WTC11 (cell line): Measurements from ENCODE around the gene IL17RA.

Experiments
- CBFB ChIP-seq: sonication (generic); formaldehyde crosslinking; IDR thresholded peaks from 2 replicates; pipeline ENCODE4 v1.8.1; 2022; ENCODE audit warnings: mild to moderate bottlenecking, low read depth, missing genetic modification reagents
- PRRX2 ChIP-seq: fragments of 250-450 bp; sonication (Bioruptor Pico); IDR thresholded peaks from 2 replicates; pipeline ENCODE4 v1.8.0; 2021; ENCODE audit warnings: mild to moderate bottlenecking
- TEAD4 ChIP-seq: sonication (generic); formaldehyde crosslinking; IDR thresholded peaks from 2 replicates; pipeline ENCODE4 v1.8.0; 2022; ENCODE audit warnings: mild to moderate bottlenecking, missing genetic modification reagents
- ZNF138 ChIP-seq: sonication (generic); formaldehyde crosslinking; conservative IDR thresholded peaks from 2 replicates; pipeline ENCODE4 v1.8.1; 2022; ENCODE audit warnings: mild to moderate bottlenecking, moderate library complexity, missing genetic modification reagents
- ZNF263 ChIP-seq: sonication (generic); formaldehyde crosslinking; IDR thresholded peaks from 2 replicates; pipeline ENCODE4 v1.8.1; 2022; ENCODE audit warnings: low read depth, mild to moderate bottlenecking, moderate library complexity, missing genetic modification reagents
- ZNF396 ChIP-seq: fragments of 250-450 bp; sonication (Bioruptor Pico); IDR thresholded peaks from 2 replicates; pipeline ENCODE4 v1.8.0; 2021; ENCODE audit warnings: mild to moderate bottlenecking, moderate library complexity, borderline replicate concordance
- TF ChIP-seq, protein P1 (sequence below): fragments of 200-600 bp; IDR thresholded peaks from 2 replicates; pipeline ENCODE4 v1.8.0; 2022; ENCODE audit warnings: antibody characterized with exemption
- TF ChIP-seq, protein P2 (sequence below): sonication (generic); formaldehyde crosslinking; IDR thresholded peaks from 2 replicates; pipeline ENCODE4 v1.8.1; 2022; ENCODE audit warnings: mild to moderate bottlenecking, missing genetic modification reagents, moderate library complexity, borderline replicate concordance
- TF ChIP-seq, protein P3 (sequence below): sonication (generic); formaldehyde crosslinking; IDR thresholded peaks from 2 replicates; pipeline ENCODE4 v1.8.0; 2022; ENCODE audit warnings: mild to moderate bottlenecking, missing genetic modification reagents
- TF ChIP-seq, protein P4 (sequence below): sonication (generic); formaldehyde crosslinking; IDR thresholded peaks from 2 replicates; pipeline ENCODE4 v1.8.1; 2023; ENCODE audit warnings: mild to moderate bottlenecking, missing genetic modification reagents, moderate library complexity
- TF ChIP-seq, protein P5 (sequence below): sonication (generic); formaldehyde crosslinking; IDR thresholded peaks from 2 replicates; pipeline ENCODE4 v1.8.0; 2022; ENCODE audit warnings: mild to moderate bottlenecking, missing genetic modification reagents

DNA sequence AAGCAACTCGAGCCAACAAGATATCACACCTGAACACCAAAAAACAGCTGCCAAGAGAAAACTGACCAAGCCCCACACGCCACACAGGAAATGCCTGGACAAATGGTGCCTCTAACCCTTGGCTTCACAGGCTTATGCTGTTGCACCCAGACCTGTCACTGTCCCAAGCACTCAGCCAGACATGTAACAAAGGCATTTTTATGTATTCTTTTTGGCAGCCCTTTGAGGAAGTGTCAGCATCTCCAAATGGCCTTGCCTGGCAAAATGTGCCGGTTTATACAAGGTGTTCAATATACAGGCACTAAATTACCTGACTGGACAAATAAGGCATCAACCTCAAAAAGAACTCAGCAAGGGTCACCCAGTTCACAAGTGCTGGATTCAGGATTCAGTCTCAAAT, 68.2 kb downstream of the IL17RA start:
- no peak for TF ChIP-seq ZNF396 (CRISPR knock-in tag)
- TF ChIP-seq, protein P1, sequence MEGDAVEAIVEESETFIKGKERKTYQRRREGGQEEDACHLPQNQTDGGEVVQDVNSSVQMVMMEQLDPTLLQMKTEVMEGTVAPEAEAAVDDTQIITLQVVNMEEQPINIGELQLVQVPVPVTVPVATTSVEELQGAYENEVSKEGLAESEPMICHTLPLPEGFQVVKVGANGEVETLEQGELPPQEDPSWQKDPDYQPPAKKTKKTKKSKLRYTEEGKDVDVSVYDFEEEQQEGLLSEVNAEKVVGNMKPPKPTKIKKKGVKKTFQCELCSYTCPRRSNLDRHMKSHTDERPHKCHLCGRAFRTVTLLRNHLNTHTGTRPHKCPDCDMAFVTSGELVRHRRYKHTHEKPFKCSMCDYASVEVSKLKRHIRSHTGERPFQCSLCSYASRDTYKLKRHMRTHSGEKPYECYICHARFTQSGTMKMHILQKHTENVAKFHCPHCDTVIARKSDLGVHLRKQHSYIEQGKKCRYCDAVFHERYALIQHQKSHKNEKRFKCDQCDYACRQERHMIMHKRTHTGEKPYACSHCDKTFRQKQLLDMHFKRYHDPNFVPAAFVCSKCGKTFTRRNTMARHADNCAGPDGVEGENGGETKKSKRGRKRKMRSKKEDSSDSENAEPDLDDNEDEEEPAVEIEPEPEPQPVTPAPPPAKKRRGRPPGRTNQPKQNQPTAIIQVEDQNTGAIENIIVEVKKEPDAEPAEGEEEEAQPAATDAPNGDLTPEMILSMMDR: no peak
- TF ChIP-seq, protein P2, sequence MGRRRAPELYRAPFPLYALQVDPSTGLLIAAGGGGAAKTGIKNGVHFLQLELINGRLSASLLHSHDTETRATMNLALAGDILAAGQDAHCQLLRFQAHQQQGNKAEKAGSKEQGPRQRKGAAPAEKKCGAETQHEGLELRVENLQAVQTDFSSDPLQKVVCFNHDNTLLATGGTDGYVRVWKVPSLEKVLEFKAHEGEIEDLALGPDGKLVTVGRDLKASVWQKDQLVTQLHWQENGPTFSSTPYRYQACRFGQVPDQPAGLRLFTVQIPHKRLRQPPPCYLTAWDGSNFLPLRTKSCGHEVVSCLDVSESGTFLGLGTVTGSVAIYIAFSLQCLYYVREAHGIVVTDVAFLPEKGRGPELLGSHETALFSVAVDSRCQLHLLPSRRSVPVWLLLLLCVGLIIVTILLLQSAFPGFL (CRISPR knock-in tag): no peak
- TF ChIP-seq TEAD4 (CRISPR knock-in tag): no peak
- TF ChIP-seq, protein P3, sequence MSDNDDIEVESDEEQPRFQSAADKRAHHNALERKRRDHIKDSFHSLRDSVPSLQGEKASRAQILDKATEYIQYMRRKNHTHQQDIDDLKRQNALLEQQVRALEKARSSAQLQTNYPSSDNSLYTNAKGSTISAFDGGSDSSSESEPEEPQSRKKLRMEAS (CRISPR knock-in tag): no peak
- TF ChIP-seq ZNF138: no peak
- TF ChIP-seq, protein P4, sequence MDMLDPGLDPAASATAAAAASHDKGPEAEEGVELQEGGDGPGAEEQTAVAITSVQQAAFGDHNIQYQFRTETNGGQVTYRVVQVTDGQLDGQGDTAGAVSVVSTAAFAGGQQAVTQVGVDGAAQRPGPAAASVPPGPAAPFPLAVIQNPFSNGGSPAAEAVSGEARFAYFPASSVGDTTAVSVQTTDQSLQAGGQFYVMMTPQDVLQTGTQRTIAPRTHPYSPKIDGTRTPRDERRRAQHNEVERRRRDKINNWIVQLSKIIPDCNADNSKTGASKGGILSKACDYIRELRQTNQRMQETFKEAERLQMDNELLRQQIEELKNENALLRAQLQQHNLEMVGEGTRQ (CRISPR knock-in tag): no peak
- no peak for TF ChIP-seq PRRX2
- TF ChIP-seq, protein P5, sequence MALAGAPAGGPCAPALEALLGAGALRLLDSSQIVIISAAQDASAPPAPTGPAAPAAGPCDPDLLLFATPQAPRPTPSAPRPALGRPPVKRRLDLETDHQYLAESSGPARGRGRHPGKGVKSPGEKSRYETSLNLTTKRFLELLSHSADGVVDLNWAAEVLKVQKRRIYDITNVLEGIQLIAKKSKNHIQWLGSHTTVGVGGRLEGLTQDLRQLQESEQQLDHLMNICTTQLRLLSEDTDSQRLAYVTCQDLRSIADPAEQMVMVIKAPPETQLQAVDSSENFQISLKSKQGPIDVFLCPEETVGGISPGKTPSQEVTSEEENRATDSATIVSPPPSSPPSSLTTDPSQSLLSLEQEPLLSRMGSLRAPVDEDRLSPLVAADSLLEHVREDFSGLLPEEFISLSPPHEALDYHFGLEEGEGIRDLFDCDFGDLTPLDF (CRISPR knock-in tag): no peak
- no peak for TF ChIP-seq ZNF263 (CRISPR knock-in tag)
- TF ChIP-seq CBFB: no peak
